AG09319 (cell line): ENCODE results near the gene TEDC2.

Experiments
- DNase-seq: peaks from one replicate; pipeline ENCODE4 v3.0.0-alpha.2; 2010; ENCODE audit warnings: low read depth; ENCODE audit errors: extremely low read depth
- TF ChIP-seq, protein P1 (sequence below): IDR thresholded peaks from 2 replicates; pipeline ENCODE4 v1.5.1; 2011; ENCODE audit warnings: low read depth, mild to moderate bottlenecking, inconsistent platforms, low read length, moderate library complexity

The TEDC2 gene

DNA sequence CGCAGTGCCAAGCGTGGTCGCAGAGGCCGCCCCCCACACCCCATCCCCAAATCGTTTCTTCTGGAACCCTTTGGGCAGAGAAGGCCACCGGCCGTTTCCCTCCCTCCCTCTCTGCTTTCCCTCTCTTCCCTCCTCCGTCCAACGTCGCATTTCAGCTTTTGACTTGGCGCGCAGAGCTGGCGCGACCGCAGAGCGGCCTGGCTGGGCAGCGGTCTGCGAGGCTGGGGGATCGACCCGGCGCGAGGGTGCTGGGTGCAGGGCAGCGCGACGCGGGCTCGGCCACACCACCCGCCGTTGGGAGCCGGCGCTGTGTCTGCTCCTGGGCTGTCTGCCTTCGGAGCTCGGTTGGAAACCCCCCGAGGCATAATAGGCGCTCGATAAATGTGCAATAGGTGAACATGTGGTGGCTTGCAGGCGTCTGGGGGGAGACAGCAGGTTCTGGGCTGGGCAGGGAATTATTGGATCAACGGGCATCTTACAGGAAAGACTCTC is 8.4 kb downstream of the TEDC2 start:
- TF ChIP-seq, protein P1, sequence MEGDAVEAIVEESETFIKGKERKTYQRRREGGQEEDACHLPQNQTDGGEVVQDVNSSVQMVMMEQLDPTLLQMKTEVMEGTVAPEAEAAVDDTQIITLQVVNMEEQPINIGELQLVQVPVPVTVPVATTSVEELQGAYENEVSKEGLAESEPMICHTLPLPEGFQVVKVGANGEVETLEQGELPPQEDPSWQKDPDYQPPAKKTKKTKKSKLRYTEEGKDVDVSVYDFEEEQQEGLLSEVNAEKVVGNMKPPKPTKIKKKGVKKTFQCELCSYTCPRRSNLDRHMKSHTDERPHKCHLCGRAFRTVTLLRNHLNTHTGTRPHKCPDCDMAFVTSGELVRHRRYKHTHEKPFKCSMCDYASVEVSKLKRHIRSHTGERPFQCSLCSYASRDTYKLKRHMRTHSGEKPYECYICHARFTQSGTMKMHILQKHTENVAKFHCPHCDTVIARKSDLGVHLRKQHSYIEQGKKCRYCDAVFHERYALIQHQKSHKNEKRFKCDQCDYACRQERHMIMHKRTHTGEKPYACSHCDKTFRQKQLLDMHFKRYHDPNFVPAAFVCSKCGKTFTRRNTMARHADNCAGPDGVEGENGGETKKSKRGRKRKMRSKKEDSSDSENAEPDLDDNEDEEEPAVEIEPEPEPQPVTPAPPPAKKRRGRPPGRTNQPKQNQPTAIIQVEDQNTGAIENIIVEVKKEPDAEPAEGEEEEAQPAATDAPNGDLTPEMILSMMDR = no peak
- DNase-seq = no peak

DNA sequence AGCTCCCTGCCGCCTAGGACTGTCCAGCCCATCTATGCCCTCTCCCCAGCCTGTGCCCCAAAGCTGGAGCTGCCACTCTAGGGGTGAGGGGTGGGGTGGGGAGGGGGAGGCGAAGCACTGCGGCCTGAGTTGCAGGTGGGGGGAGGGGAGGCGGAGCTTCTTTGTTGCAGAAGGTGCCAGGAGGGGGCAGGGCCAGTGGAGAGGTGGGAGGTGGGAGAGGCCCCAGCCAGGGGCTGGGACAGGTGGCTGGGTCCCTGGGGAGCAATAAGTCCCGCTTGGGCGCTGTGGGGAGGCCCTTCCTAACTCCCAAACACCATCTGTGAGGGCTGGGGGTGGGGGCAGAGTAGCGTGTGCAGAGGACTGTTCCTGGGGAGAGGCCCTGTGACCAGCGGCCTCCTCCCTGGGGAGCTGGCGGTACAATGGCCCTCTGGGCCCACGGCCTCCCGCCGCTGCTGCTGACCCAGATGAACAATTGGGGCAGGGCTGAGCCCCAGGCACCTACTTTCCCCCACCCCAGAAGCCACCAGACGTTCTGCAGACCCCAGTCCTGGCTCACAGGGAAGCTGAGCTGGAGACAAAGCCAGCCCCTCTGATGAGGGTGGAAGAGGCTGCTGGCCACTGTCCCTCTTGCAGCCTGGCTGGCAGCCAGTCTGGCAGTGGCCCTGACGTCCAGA is 9.0 kb downstream of the TEDC2 start:
- no peak for DNase-seq
- TF ChIP-seq, protein P1 = no peak

DNA sequence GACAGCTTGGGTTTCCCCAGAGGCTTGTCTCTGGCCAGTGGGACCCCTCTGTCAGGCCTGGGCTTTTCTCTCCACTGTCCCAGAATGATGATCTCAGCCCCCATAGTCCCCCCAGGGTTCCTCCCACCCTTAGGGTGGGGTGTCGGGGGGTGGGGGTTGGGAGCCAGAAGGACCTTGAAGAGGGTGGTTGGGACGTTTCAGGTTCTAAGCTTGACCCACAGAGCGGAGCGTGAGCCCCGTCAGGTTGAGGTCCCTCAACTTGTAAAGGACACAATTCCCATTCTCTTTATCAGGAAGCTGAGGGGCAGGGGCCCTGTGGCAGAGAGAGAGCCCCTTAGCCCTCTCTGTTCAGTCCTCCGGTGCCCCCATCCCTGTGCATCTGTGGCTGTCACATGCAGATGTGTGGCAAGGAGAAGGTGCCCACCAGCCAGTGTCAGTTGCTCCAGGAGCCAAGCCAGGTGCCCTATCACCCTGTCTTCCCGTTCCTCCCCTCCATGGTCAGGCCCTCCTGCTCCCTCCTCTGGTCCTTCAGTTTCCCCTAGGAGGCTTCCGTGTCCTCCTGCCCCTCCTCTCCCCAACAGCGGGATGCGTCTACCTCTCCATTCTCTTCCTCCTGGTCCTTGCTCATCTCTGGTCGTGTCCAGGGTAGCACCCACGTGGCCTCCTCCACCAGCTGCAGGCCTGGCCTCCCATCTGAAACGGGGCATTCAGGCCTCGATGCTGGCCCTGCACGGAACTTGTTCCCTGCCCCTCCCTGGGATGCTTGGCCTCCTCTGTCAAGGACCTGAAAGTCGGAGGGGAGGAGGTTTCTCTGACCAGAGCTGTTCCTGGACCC is 9.7 kb downstream of the TEDC2 start:
- TF ChIP-seq, protein P1 = no peak
- DNase-seq = no peak

DNA sequence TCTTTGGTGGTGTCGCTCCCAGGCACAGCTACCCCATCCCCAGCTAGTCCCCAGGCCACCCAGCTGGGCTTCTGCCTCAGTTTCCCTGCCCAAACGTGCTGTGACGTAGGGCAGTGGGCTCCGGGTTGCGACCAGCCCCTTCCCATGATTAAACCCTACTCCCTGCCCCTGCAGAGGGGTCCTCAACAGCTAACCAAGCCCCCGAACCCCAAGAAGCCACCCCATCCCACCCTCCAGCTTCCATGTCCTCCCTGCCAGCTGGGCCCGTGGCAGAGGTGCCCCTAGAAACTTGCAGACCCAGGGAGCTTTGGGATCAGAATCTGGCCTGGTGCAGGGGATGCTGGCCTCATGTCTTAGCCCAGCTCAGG is 10.3 kb downstream of the TEDC2 start:
- TF ChIP-seq, protein P1 = no peak
- no peak for DNase-seq

DNA sequence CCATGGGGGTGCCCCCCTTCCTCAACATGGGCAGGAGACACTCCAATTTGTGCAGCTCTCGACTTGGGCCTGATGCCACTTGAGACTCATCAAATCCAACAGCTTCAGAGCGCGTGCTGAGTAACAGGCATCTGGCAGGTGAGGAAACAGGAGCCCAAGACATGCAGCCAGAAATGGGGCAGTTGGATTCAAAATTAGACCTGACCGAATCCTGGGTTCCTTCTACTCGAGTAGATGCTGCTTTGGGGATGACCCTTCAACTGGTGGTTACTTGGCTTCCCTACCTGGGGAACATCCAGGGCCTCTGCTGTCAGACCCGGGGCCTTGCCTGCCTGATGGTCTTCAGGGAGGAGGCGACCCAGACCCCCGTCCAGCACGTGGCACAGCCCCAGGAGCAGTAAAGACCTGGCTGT is 10.7 kb downstream of the TEDC2 start:
- no peak for DNase-seq
- TF ChIP-seq, protein P1 = no peak

DNA sequence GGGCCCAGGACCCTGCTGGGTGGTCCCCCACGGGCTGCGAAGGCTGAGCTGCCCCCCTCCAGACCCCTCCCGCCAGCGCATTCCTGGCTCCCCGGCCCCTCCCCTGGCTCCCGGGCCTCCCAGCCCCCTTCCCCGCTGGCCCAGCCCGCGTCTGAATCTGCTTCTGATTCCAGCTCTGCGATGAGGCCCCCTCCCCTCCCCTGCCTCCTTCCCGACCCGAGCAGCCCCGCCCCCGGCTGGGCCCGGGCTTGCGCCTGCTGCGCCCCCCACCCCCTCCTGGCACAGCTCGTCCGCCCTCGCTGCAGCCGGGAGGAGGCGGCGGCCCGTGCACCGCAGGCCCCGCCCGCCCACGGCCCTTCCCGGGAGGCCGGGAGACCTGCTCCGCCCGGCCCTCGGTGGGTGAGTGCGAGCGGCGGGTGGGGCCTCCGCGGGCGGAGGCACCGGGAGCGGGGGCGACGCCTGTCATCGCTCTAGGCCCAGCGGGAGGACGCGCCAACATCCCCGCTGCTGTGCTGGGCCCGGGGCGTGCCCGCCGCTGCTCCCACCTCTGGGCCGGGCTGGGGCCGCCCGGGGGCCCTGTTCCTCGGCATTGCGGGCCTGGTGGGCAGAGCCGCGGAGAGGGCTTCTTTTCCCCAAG is 11.2 kb downstream of the TEDC2 start, which contains the start of gene NTN3:
TSS of gene NTN3 (plus strand) at position 282 of the 637 bp plus-strand sequence. CDS start 405 bp downstream, outside the sequence.
- DNase-seq = no peak
- TF ChIP-seq, protein P1 = no peak
